GM12872 (cell line): Measurements from ENCODE around the gene KHDRBS1.

Experiments
- TF ChIP-seq, protein P1 (sequence below): IDR thresholded peaks from 3 replicates; pipeline ENCODE4 v1.5.1; 2011; ENCODE audit warnings: low read depth, mild to moderate bottlenecking, low read length, moderate library complexity; ENCODE audit not compliant: insufficient read depth

KHDRBS1 gene

DNA sequence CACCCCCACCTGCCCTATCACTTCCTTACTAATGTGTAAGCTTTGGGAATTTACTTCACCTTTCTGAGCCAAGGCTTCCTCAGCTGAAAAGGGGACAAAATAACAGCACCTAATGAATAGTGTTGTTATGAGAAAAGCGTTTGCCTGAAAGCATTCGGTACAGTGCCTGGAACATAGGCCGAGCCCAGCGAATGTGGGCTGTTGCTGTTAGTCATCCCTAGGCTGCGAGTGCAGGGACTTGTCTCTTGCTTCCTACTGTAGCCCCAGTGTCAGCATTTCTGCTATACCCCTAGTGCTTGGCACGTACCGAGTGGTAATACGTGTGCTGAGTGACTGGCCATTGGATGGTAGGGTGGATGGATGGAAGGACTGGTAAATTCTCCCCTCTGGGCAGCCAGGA, 77.5 kb downstream of the KHDRBS1 start:
- TF ChIP-seq, protein P1, sequence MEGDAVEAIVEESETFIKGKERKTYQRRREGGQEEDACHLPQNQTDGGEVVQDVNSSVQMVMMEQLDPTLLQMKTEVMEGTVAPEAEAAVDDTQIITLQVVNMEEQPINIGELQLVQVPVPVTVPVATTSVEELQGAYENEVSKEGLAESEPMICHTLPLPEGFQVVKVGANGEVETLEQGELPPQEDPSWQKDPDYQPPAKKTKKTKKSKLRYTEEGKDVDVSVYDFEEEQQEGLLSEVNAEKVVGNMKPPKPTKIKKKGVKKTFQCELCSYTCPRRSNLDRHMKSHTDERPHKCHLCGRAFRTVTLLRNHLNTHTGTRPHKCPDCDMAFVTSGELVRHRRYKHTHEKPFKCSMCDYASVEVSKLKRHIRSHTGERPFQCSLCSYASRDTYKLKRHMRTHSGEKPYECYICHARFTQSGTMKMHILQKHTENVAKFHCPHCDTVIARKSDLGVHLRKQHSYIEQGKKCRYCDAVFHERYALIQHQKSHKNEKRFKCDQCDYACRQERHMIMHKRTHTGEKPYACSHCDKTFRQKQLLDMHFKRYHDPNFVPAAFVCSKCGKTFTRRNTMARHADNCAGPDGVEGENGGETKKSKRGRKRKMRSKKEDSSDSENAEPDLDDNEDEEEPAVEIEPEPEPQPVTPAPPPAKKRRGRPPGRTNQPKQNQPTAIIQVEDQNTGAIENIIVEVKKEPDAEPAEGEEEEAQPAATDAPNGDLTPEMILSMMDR: no peak

DNA sequence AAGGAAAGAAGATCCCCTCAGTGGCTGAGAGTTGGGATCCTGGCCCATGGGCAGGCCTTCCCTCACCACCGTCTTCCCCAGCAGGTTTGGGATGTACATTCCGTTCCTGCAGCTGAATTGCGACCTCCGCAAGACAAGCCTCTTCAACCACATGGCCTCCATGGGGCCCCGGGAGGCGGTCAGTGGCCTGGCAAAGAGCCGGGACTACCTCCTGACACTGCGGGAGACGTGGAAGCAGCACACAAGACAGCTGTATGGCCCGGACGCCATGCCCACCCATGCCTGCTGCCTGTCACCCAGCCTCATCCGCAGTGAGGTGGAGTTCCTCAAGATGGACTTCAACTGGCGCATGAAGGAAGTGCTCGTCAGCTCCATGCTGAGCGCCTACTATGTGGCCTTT, 77.9 kb downstream of the KHDRBS1 start:
- TF ChIP-seq, protein P1: no peak
